ENCODE data around the gene RADIL. TPM values are rescaled to one million over a fixed set of nuclear protein-coding genes. Genes with fewer than 3 reads are reported as not detected.
"Not testable (repeated sequence)": the region's sequence is repeated elsewhere in the genome, so short reads cannot be mapped to it uniquely, and the experiment has no call there.

Gene RADIL
- total RNA-seq, 4 donors from 2014 or later, result 0.80 to 6.2 (median 1.7) TPM

GRCh38 chr7:4797858-4798705 lies 85.4 kb downstream of the RADIL start:
- Histone ChIP-seq H3K4me3 (no peak overlapping the region), H3K36me3 (no peaks in the 10 kb centered on the region), H3K27ac (no peak overlapping the region), H3K27me3 (no peaks in the 10 kb centered on the region), H3K4me1 (peaks cover 0 to 1% (median under 1%) of the 10 kb centered on the region in 4 donors), H3K9me3 (no peaks in the 10 kb centered on the region)
- in situ Hi-C loops (cut with MboI; ENCODE audit: low pct_ligation_motif_present in 1 of 4, low pct_unique_long_range_greater_than_20kb in 1 of 4, low sequenced_read_pairs in 3 of 4), result loop anchor here in 1 of 4 donors (10.0 kb wide), 1 partner anchor 287 kb away; no protein-coding TSS in a partner anchor
- 19 to 24% methylated on average over 17 to 29 of the region's 37 CpGs for WGBS, 2 donors (ENCODE audit: low coverage in 1 of 2)
- intact Hi-C loops (cut with DNase I; ENCODE audit: low total_unique reads), result no loop called here
- TF ChIP-seq POLR2AphosphoS5 (IDR thresholded peaks at IDR 0.05) (no peak), CTCF (IDR thresholded peaks at IDR 0.05) (peak; percentile 65 to 91 (median 90))
- peak; percentile 42 for DNase-seq

- Histone ChIP-seq H3K4me1 (peaks cover 0 to 15% (median 13%) of the 10 kb centered on the region in 4 donors), H3K36me3 (peaks cover 0 to under 1% (median 0%) of the 10 kb centered on the region in 4 donors), H3K9me3 (no peaks in the 10 kb centered on the region), H3K27ac (no peak overlapping the region), H3K4me3 (no peak overlapping the region), H3K27me3 (no peaks in the 10 kb centered on the region)
- DNase-seq, result no peak
- in situ Hi-C loops (cut with MboI; ENCODE audit: low pct_ligation_motif_present in 1 of 4, low pct_unique_long_range_greater_than_20kb in 1 of 4, low sequenced_read_pairs in 3 of 4), result loop anchor here in 1 of 4 donors (10.0 kb wide), 1 partner anchor 288 kb away; no protein-coding TSS in a partner anchor
- no peak for TF ChIP-seq EP300 (IDR thresholded peaks at IDR 0.05; ENCODE audit: low read depth)
- TF ChIP-seq POLR2AphosphoS5 (IDR thresholded peaks at IDR 0.05), result no peak
- TF ChIP-seq CTCF (IDR thresholded peaks at IDR 0.05), result no peak
- no peak for TF ChIP-seq POLR2A (IDR thresholded peaks at IDR 0.05)
- intact Hi-C loops (cut with DNase I; ENCODE audit: low total_unique reads), result no loop called here
- 81 to 88% methylated on average over 5 to 9 of the region's 9 CpGs for WGBS, 2 donors (ENCODE audit: low coverage in 1 of 2)
These were observed 87.1 kb downstream of the RADIL start for GRCh38 chr7:4796453-4796852.

GRCh38 chr7:4794591-4795350 lies 88.7 kb downstream of the RADIL start:
- Histone ChIP-seq H3K4me1 (peaks cover 0 to 15% (median 13%) of the 10 kb centered on the region in 4 donors), H3K4me3 (no peak overlapping the region), H3K36me3 (peaks cover 0 to 6% (median 0%) of the 10 kb centered on the region in 4 donors), H3K9me3 (no peaks in the 10 kb centered on the region), H3K27ac (no peak overlapping the region), H3K27me3 (no peaks in the 10 kb centered on the region)
- WGBS, 2 donors (ENCODE audit: low coverage in 1 of 2), result 76 to 86% methylated on average over 6 to 24 of the region's 24 CpGs
- intact Hi-C loops (cut with DNase I; ENCODE audit: low total_unique reads), result loop anchor here (5.0 kb wide), 1 partner anchor 288 kb away; no protein-coding TSS in a partner anchor
- TF ChIP-seq EP300 (IDR thresholded peaks at IDR 0.05; ENCODE audit: low read depth) (no peak), POLR2A (IDR thresholded peaks at IDR 0.05) (no peak), CTCF (IDR thresholded peaks at IDR 0.05) (no peak), POLR2AphosphoS5 (IDR thresholded peaks at IDR 0.05) (no peak)
- in situ Hi-C loops (cut with MboI; ENCODE audit: low pct_ligation_motif_present in 1 of 4, low pct_unique_long_range_greater_than_20kb in 1 of 4, low sequenced_read_pairs in 3 of 4), result loop anchor here in 1 of 4 donors (10.0 kb wide), 1 partner anchor 290 kb away; no protein-coding TSS in a partner anchor
- no peak for DNase-seq

GRCh38 chr7:4794171-4794570 lies 89.3 kb downstream of the RADIL start:
- H3K4me1 ChIP-seq, result peaks cover 0 to 15% (median 13%) of the 10 kb centered on the region in 4 donors
- H3K27ac ChIP-seq, DNase-seq, H3K4me3 ChIP-seq, H3K27me3 ChIP-seq, H3K9me3 ChIP-seq, H3K36me3 ChIP-seq: not testable (repeated sequence)
- 85% methylated on average over 14 of the region's 14 CpGs; no CpG with 5 or more reads in 1 of the 2 donors for WGBS, 2 donors (ENCODE audit: low coverage in 1 of 2)
- in situ Hi-C loops (cut with MboI; ENCODE audit: low pct_ligation_motif_present in 1 of 4, low pct_unique_long_range_greater_than_20kb in 1 of 4, low sequenced_read_pairs in 3 of 4), result loop anchor here in 1 of 4 donors (10.0 kb wide), 1 partner anchor 291 kb away; no protein-coding TSS in a partner anchor
- intact Hi-C loops (cut with DNase I; ENCODE audit: low total_unique reads), result loop anchor here (5.0 kb wide), 1 partner anchor 288 kb away; no protein-coding TSS in a partner anchor

GRCh38 chr7:4793385-4793993 lies 90.0 kb downstream of the RADIL start:
- in situ Hi-C loops (cut with MboI; ENCODE audit: low pct_ligation_motif_present in 1 of 4, low pct_unique_long_range_greater_than_20kb in 1 of 4, low sequenced_read_pairs in 3 of 4) (loop anchor here in 1 of 4 donors (10.0 kb wide), 1 partner anchor 291 kb away; no protein-coding TSS in a partner anchor), intact Hi-C loops (cut with DNase I; ENCODE audit: low total_unique reads) (loop anchor here (5.0 kb wide), 1 partner anchor 289 kb away; no protein-coding TSS in a partner anchor)
- not testable (repeated sequence) for DNase-seq, H3K27ac ChIP-seq, H3K27me3 ChIP-seq, H3K4me3 ChIP-seq, H3K36me3 ChIP-seq, H3K9me3 ChIP-seq
- H3K4me1 ChIP-seq, result peaks cover 0 to 15% (median 13%) of the 10 kb centered on the region in 4 donors
- 94% methylated on average over 29 of the region's 30 CpGs; no CpG with 5 or more reads in 1 of the 2 donors for WGBS, 2 donors (ENCODE audit: low coverage in 1 of 2)
